Measurements from ENCODE around the gene ALX4. TPM values are rescaled to one million over a fixed set of nuclear protein-coding genes. Genes with fewer than 3 reads are reported as not detected.

ALX4 gene
- total RNA-seq, 4 donors from 2014 or later, result under 0.01 to 0.52 (median 0.06) TPM

DNA sequence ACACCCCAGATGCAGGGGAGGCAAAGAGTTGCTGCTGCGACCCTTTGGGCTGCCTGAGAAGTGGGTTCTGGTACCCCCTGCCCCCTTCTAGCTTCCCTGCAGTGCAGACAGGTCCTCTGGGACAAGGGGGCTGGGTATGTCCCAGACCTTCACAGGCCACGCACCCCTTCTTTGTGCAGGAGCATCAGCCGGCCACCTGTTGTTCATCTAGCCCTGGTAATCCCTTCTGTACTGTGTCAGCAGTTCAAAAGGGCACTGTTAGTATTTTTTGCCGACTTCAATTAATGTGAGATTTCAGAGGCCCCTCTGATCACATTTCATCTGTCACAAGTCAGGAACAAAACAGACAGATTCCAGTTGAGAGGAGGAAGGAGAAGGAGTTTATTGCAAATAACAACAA lies 49.9 kb downstream of the ALX4 start:
- no peak for DNase-seq (ENCODE audit: extremely low spot score)
- Histone ChIP-seq H3K27me3 (peaks cover 0 to 14% (median 0%) of the 10 kb centered on the region in 4 donors), H3K4me3 (no peak overlapping the region), H3K4me1 (peaks cover 0 to 4% (median 0%) of the 10 kb centered on the region in 4 donors), H3K36me3 (no peaks in the 10 kb centered on the region), H3K27ac (replicated peaks in 1 of 4) (no peak overlapping the region), H3K9me3 (no peaks in the 10 kb centered on the region)
- WGBS, result 58% methylated on average over 3 of the region's 4 CpGs
- intact Hi-C loops (cut with DNase I), result no loop called here
- TF ChIP-seq, protein P1, sequence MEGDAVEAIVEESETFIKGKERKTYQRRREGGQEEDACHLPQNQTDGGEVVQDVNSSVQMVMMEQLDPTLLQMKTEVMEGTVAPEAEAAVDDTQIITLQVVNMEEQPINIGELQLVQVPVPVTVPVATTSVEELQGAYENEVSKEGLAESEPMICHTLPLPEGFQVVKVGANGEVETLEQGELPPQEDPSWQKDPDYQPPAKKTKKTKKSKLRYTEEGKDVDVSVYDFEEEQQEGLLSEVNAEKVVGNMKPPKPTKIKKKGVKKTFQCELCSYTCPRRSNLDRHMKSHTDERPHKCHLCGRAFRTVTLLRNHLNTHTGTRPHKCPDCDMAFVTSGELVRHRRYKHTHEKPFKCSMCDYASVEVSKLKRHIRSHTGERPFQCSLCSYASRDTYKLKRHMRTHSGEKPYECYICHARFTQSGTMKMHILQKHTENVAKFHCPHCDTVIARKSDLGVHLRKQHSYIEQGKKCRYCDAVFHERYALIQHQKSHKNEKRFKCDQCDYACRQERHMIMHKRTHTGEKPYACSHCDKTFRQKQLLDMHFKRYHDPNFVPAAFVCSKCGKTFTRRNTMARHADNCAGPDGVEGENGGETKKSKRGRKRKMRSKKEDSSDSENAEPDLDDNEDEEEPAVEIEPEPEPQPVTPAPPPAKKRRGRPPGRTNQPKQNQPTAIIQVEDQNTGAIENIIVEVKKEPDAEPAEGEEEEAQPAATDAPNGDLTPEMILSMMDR (IDR thresholded peaks at IDR 0.05), result no peak
- TF ChIP-seq EP300 (IDR thresholded peaks at IDR 0.05) (no peak), POLR2AphosphoS5 (IDR thresholded peaks at IDR 0.05) (no peak), POLR2A (IDR thresholded peaks at IDR 0.05; ENCODE audit: low read depth) (no peak)

DNA sequence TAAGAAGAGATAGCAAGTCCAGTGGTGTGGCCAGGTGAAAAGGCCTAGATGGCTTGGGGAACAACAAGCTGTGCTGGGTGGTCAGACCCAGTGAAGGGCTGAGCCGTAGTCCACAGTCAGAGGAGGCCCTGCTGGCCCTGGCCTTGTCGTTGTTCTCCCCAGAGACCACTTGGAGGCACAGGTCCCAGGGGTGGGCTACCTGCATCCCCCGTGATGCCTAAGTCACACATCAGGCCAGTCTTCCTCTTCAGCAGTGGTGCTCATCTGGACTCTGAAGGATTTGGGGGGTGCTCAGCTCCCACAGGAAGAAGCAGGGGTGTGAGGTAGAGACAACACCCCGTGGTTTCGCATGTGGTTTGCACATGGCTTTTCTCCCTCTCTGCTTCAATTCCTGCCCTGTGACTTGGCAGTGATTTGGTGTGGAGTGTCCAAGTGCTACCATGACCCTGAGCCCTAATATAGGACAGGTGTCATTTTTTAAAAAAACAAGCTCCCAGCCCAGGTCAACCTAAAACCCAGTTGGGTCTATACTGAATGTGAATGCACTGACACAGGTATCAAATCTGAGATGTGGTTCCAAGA lies 51.0 kb downstream of the ALX4 start:
- WGBS, result 90% methylated on average over 5 of the region's 5 CpGs
- peaks cover 0 to 4% (median 0%) of the 10 kb centered on the region in 4 donors for H3K4me1 ChIP-seq
- no peak overlapping the region for H3K4me3 ChIP-seq
- intact Hi-C loops (cut with DNase I), result no loop called here
- H3K27ac ChIP-seq (replicated peaks in 1 of 4), result no peak overlapping the region
- H3K9me3 ChIP-seq, result no peaks in the 10 kb centered on the region
- H3K27me3 ChIP-seq, result peaks cover 0 to 2% (median 0%) of the 10 kb centered on the region in 4 donors
- no peaks in the 10 kb centered on the region for H3K36me3 ChIP-seq
- TF ChIP-seq POLR2AphosphoS5 (IDR thresholded peaks at IDR 0.05) (no peak), EP300 (IDR thresholded peaks at IDR 0.05) (no peak), POLR2A (IDR thresholded peaks at IDR 0.05; ENCODE audit: low read depth) (no peak)
- TF ChIP-seq, protein P1 (IDR thresholded peaks at IDR 0.05), result no peak
- no peak for DNase-seq (ENCODE audit: extremely low spot score)

DNA sequence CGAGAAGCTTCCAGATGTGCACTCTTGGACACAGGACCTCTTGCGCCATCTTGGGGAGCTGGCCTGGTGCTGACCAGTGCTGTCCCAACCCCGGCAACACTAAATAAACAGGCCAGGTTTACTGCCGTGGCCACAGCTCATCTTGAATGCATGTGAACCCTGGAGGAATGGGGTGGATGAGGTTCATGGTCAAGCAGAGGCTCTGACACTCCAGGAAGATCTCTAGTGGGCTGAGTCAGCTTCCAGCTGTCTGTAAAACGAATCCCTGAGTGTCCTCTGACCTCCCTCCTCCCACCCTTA lies 51.8 kb downstream of the ALX4 start:
- no peak for DNase-seq (ENCODE audit: extremely low spot score)
- Histone ChIP-seq H3K9me3 (peaks cover 0 to 5% (median 4%) of the 10 kb centered on the region in 4 donors), H3K27ac (replicated peaks in 1 of 4) (no peak overlapping the region), H3K4me3 (no peak overlapping the region), H3K36me3 (no peaks in the 10 kb centered on the region), H3K4me1 (peaks cover 0 to 4% (median 0%) of the 10 kb centered on the region in 4 donors), H3K27me3 (no peaks in the 10 kb centered on the region)
- intact Hi-C loops (cut with DNase I), result no loop called here
- 93% methylated on average over 3 of the region's 5 CpGs for WGBS
- TF ChIP-seq EP300 (IDR thresholded peaks at IDR 0.05) (no peak), POLR2A (IDR thresholded peaks at IDR 0.05; ENCODE audit: low read depth) (no peak), POLR2AphosphoS5 (IDR thresholded peaks at IDR 0.05) (no peak)
- TF ChIP-seq, protein P1 (IDR thresholded peaks at IDR 0.05), result no peak

DNA sequence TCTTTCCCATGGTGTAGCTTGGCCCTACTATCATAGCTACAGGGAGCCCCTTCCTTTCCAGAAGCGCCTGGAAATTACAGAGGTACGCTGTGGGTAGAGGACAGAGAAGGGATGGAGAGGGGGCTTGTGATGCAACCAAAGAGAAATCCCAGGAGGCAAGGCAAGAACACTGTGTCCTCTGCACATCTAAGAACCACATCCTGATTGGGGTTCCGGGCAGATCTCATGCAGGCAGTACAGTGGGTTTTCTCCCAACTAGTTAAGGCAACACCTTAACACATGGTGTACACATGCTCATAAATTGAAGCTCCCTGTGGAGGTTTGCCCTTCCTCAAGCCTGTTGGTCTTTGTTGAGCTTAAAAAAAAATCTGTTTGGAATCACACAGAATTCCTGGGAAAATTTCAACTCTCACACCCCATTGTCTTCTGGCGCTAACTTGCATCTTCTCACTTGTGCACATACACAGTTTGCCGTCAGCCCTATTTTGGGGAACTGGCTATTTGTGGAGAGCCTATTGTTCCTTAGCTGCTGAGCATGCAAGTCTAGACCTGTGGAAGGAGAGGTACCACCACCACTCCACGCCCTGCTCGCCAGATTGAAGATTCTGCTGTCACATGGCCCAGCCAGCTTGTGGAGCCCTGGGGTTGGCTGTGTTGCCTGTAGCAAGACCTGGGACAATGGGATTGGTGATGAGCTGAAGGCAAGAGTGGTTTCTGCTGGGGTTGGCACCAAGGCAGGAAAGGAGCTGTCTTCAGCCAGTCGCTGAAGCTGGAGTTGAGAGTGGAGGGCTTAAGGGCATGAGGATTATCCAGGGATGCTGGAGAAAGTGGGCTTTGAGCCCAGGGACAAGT lies 52.4 kb downstream of the ALX4 start:
- H3K4me3 ChIP-seq, result no peak overlapping the region
- H3K4me1 ChIP-seq, result peaks cover 0 to 4% (median 0%) of the 10 kb centered on the region in 4 donors
- no peak overlapping the region for H3K27ac ChIP-seq (replicated peaks in 1 of 4)
- no peaks in the 10 kb centered on the region for H3K27me3 ChIP-seq
- H3K36me3 ChIP-seq, result no peaks in the 10 kb centered on the region
- TF ChIP-seq, protein P1 (IDR thresholded peaks at IDR 0.05), result no peak
- TF ChIP-seq EP300 (IDR thresholded peaks at IDR 0.05) (no peak), POLR2AphosphoS5 (IDR thresholded peaks at IDR 0.05) (no peak), POLR2A (IDR thresholded peaks at IDR 0.05; ENCODE audit: low read depth) (no peak)
- intact Hi-C loops (cut with DNase I), result no loop called here
- peaks cover 0 to 11% (median 10%) of the 10 kb centered on the region in 4 donors for H3K9me3 ChIP-seq
- DNase-seq (ENCODE audit: extremely low spot score), result no peak
- 97% methylated on average over 8 of the region's 8 CpGs for WGBS
